SW480 (cell line): ENCODE data around the gene CDKL2.
"Not testable (repeated sequence)": the region's sequence is repeated elsewhere in the genome, so short reads cannot be mapped to it uniquely, and the experiment has no call there.

Experiments
- DNase-seq: peaks from one replicate; pipeline ENCODE4 v3.0.0-alpha.2; 2016; ENCODE audit warnings: low spot score

The CDKL2 gene

DNA sequence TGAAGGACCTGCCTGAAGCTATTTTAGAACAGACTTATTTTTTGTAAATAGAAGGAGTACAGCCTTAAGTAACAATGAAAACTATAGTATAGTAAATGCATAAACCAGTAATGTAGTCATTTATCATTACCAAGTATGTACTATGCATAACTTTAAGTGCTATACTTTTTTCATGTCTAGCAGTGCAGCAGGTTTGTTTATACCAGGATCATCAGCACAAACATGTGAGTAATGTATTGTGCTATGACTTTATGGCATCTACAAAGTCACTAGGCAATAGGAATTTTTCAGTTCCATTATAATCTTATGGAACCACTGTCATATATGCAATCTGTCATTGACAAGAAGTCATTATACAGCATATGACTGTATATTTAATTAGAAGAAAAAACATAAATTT lies 77.9 kb downstream of the CDKL2 start:
- DNase-seq: no peak

DNA sequence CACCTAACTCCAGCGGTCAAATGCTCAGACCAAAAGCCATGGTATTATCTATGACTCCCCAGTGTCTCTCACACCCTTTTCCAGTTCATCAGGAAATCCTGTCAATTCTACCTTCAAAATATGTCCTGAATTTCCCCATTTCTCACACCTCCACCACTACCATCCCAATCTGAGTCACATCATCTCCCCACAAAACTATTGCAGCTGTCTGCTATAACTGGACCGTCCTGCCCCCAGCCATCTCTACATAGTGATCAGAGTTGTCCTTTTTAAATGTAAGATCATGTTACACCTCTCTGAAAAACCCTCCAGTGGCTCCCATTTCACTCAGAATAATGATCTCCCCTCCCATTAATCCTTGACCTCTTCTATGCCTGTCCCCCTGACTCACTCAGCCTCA lies 81.3 kb downstream of the CDKL2 start:
- DNase-seq: no peak

DNA sequence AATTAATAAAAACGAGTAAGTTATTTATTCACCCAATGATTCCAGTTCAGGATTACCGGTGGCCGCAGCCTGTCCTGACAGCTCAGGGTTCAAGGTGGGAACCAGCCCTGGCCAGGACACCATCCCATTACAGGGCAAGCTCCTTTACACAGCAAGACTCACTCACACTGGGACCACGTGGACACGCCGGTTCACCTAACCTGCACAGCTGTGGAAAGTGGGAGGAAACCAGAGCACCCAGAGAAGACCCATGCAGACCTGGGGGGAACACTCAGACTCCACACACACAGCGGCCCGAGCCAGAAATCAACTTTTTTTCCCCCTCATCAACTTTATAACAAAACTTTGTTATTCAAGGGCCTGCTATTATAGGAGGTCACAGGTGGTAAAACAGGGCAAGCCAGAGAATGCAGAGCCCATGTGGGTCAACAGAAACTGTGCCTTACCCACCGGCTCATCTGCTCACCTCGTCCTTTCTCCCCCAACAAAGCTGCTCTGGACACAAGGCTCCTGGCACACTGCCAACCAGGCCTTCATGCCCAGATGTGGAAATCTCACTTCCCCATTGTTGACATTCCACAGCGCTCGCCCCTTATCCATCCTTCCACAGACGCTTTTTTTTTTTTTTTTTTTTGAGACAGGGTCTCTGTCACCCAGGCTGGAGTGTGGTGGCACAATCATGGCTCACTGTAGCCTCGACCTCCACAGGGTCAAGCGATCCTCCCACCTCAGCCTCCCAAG lies 82.5 kb downstream of the CDKL2 start:
- no peak for DNase-seq

DNA sequence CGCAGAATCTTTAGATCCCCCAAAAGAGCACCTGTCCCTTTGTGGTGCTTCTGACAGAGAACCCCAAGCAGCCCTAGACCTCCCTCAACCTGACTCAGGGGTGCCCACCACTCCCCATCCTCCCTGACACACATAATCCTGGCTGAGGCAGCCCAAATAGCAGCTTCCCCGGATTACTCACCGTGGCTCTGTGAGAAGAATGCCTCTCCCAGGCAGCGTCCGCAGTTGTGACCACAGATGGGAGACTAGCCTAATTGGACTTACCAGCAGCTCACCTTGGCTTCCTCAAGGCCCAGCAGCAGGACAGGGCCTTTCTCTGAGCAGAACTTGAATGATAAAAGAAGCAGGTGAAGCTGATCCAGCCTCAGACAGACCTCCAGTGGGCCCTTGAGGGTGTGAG lies 84.8 kb downstream of the CDKL2 start:
- no peak for DNase-seq

DNA sequence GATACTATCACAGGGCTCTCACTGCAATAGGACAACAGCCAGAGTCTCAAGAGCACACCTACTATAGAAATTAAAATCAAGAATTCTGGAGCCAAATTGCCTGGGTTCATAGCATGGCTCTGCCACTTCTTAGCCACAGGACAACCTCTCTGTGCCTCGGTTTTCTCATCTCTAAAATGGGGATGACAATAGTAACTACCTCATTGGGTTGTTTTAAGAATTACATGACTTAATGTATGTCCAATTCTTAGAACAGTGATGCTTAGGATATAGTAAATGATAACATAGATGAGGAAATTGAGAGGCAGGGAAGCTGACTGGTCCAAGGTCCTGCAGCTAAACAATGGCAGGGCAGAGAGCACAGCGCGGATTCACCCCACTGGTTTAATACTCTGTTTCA lies 85.5 kb downstream of the CDKL2 start:
- DNase-seq: no peak

DNA sequence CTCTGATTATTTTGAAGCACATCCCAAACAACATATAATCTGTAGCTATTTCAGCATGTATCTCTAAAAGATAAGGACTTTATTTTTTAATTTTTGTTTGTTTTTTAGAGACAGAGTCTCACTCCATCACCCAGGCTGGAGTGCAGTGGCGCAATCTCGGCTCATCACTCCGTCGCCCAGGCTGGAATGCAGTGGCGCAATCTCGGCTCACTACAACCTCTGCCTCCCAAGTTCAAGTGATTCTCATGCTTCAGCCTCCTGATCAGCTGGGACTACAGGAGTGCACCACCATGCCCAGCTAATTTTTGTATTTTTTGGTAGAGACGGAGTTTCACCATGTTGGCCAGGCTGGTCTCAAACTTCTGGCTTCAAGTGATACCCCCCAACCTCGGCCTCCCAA lies 86.1 kb downstream of the CDKL2 start:
- not testable (repeated sequence) for DNase-seq

DNA sequence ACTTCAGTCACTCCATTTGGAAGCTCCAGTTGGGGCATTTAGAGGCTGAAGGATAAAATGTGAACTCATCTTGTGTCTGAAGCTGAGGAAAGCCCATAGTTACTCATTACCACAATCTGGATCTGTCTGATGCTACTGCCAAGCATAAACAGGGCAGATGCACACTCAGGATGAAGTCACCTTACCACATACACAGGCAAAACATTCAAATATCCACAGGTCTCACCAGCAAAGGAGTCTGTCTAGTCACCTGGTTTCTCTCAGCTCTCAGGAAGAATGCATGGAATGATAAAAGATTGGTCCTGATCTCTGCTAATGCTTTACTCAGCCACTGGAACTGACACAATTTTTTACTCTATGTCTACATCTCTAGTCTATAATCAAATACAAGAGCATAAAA lies 87.5 kb downstream of the CDKL2 start:
- no peak for DNase-seq

DNA sequence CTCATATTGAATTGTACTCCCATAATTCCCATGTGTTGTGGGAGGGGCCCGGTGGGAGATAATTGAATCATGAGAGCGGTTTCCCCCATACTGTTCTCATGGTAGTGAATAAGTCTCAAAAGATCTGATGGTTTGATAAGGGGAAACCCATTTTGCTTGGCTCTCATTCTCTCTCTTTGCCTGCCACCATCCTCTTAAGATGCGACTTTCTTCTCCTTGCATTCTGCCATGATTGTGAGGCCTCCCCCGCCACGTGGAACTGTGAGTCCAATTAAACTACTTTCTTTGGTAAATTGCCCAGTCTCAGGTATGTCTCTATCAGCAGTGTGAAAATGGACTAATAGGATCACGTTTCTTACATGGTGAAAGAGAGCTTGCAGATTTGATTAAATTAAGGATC lies 93.0 kb downstream of the CDKL2 start:
- not testable (repeated sequence) for DNase-seq

DNA sequence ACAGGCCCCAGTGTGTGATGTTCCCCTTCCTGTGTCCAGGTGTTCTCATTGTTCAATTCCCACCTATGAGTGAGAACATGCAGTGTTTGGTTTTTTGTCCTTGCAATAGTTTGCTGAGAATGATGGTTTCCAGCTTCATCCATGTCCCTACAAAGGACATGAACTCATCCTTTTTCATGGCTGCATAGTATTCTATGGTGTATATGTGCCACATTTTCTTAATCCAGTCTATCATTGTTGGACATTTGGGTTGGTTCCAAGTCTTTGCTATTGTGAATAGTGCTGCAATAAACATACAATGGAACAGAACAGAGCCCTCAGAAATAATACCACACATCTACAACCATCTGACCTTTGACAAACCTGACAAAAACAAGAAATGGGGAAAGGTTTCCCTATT lies 96.4 kb downstream of the CDKL2 start:
- not testable (repeated sequence) for DNase-seq

DNA sequence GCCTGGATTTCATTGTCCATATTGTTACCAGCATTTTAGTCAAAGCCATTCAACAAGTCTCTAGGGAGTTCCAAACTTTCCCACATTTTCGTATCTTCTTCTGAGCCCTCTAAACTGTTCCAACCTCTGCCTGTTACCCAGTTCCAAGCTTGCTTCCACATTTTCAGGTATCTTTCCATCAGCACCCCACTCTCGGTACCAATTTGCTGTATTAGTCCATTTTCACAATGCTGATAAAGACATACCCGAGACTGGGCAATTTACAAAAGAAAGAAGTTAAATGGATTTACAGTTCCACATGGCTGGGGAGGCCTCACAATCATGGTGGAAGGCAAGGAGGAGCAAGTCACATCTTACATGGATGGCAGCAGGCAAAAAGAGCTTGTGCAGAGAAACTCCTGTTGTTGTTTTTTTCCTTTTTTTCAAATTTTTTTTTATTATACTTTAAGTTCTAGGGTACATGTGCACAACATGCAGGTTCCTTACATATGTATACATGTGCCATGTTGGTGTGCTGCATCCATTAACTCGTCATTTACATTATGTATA lies 96.9 kb downstream of the CDKL2 start:
- not testable (repeated sequence) for DNase-seq

DNA sequence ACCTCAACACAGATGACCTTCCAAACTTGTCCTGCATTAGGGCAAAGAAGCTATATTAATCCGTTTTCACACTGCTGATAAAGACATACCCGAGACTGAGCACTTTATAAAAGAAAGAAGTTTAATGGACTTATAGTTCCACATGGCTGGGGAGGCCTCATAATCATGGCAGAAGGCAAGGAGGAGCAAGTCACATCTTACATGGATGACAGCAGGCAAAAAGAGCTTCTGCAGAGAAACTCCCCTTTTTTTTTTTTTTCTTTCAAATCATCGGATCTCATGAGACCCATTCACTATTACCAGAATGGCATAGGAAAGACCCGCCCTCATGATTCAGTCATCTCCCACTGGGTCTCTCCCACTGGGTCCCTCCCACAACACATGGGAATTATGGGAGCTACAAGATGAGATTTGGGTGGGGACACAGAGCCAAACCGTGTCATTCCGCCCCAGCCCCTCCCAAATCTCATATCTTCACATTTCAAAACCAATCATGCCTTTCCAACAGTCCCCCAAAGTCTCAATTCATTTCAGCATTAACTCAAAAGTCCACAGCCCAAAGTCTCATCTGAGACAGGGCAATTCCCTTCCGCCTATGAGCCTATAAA lies 98.7 kb downstream of the CDKL2 start:
- DNase-seq: not testable (repeated sequence)

DNA sequence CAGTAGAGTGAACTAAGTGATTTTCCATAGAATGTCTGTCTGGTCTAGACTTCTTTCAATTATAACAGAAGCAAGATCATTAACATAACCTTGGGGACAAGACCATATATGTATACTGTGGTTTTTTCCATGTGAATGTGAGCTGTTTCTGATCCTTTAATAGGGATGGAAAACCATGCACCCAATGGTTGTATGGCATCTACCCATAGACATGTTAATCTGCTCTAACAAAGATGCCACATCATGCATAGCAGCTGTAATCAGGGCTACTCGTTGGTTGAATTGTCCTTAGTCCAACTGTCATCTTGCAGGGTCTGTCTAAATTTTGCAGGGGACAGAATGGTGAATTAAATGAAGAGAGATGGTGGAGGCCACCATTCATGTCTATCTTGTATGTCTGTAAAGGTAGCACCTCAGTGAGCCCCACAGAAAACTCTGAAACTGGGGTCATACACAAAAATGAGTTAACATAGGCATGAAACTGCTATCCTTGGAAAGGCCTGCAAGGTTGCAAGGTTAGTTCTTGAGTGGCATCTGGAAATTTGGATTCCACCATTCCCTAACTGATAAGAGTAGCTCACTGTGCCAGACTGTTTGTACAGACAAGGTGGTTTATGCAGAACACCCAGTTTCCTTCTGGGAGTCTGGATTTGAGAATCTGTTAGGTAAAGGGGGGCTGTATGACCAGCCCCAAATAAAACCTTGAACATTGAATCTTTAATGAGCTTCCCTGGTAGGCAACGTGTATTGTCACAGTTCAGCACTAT lies 99.6 kb downstream of the CDKL2 start:
- DNase-seq: no peak
